CD8-positive, alpha-beta memory T cell (primary cell): ENCODE measurements around the gene VIPR2. TPM values are rescaled to one million over a fixed set of nuclear protein-coding genes. Genes with fewer than 3 reads are reported as not detected.

Experiments used
- CTCF ChIA-PET: fragments of 350-600 bp; sonication (Branson Sonifier 250); formaldehyde crosslinking; loops from one replicate; lab custom pipeline; 2021; ENCODE audit warnings: antibody characterized with exemption; lab: Charles Lee
- POLR2A ChIA-PET: fragments of 350-600 bp; sonication (Branson Sonifier 250); formaldehyde crosslinking; loops from one replicate; lab custom pipeline; 2021; ENCODE audit warnings: antibody characterized with exemption; lab: Charles Lee
- DNase-seq, 5 donors: peaks; one replicate each; pipeline versions ENCODE4 v3.0.0 to v3.0.0-alpha.2; 2020 to 2022; ENCODE audit warnings: mixed read lengths in 1 of 5
- H3K27ac ChIP-seq: one replicate; pipeline ENCODE4 v1.7.0; 2013; ENCODE audit warnings: low read depth, mild to moderate bottlenecking, low read length, moderate library complexity
- H3K27me3 ChIP-seq: 2 replicates; pipeline ENCODE4 v1.7.0; 2013; ENCODE audit warnings: low read length, mild to moderate bottlenecking; ENCODE audit not compliant: insufficient read depth, poor library complexity, severe bottlenecking
- H3K36me3 ChIP-seq: 2 replicates; pipeline ENCODE4 v1.7.0; 2013; ENCODE audit warnings: mild to moderate bottlenecking, low read length, moderate library complexity; ENCODE audit not compliant: insufficient read depth
- H3K4me1 ChIP-seq: 2 replicates; pipeline ENCODE4 v1.7.0; 2013; ENCODE audit warnings: mild to moderate bottlenecking, low read length, moderate library complexity; ENCODE audit not compliant: insufficient read depth
- H3K4me3 ChIP-seq: 2 replicates; pipeline ENCODE4 v1.7.0; 2013; ENCODE audit warnings: mild to moderate bottlenecking, low read length
- H3K9me3 ChIP-seq: 2 replicates; pipeline ENCODE4 v1.7.0; 2013; ENCODE audit warnings: mild to moderate bottlenecking, low read length
- H3K27ac Mint-ChIP-seq, 8 donors: one replicate each; pipeline ENCODE4 v1.8.0; 2020 to 2021; ENCODE audit warnings: mixed read lengths in 8 of 8, mild to moderate bottlenecking in 6 of 8, inconsistent platforms in 3 of 8, moderate library complexity in 3 of 8
- H3K27me3 Mint-ChIP-seq, 2 donors: one replicate each; pipeline ENCODE4 v1.8.0; 2020 to 2021; ENCODE audit warnings: mixed read lengths in 2 of 2, mild to moderate bottlenecking in 1 of 2, moderate library complexity in 1 of 2
- H3K36me3 Mint-ChIP-seq, 3 donors: one replicate each; pipeline ENCODE4 v1.8.0; 2020 to 2021; ENCODE audit warnings: mixed read lengths in 3 of 3, inconsistent platforms in 1 of 3, mild to moderate bottlenecking in 1 of 3
- H3K4me1 Mint-ChIP-seq, 3 donors: one replicate each; pipeline ENCODE4 v1.8.0; 2020 to 2021; ENCODE audit warnings: mixed read lengths in 3 of 3, inconsistent platforms in 1 of 3, mild to moderate bottlenecking in 1 of 3
- H3K4me3 Mint-ChIP-seq, 7 donors: one replicate each; pipeline ENCODE4 v1.8.0; 2020 to 2021; ENCODE audit warnings: mixed read lengths in 7 of 7, mild to moderate bottlenecking in 6 of 7, moderate library complexity in 4 of 7, inconsistent platforms in 2 of 7
- H3K9me3 Mint-ChIP-seq, 5 donors: one replicate each; pipeline ENCODE4 v1.8.0; 2020 to 2022; ENCODE audit warnings: mixed read lengths in 5 of 5, mild to moderate bottlenecking in 3 of 5, moderate library complexity in 2 of 5, inconsistent platforms in 1 of 5
- polyA plus RNA-seq: library from polyadenylated mRNA; unstranded; fragments of 300-500 nt; fragmentation: Illumina TruSeq; gene quantifications from one replicate; pipeline ENCODE4 v1.2.3, GENCODE V29; 2021
- total RNA-seq, 2 experiments: library from RNA; stranded (reverse); gene quantifications; one replicate each; pipeline ENCODE4 v1.2.3, GENCODE V29; 2021

VIPR2 gene
- total and polyA plus RNA-seq, 3 experiments from 2014 or later: 0.15 to 0.61 (median 0.31) TPM

DNA sequence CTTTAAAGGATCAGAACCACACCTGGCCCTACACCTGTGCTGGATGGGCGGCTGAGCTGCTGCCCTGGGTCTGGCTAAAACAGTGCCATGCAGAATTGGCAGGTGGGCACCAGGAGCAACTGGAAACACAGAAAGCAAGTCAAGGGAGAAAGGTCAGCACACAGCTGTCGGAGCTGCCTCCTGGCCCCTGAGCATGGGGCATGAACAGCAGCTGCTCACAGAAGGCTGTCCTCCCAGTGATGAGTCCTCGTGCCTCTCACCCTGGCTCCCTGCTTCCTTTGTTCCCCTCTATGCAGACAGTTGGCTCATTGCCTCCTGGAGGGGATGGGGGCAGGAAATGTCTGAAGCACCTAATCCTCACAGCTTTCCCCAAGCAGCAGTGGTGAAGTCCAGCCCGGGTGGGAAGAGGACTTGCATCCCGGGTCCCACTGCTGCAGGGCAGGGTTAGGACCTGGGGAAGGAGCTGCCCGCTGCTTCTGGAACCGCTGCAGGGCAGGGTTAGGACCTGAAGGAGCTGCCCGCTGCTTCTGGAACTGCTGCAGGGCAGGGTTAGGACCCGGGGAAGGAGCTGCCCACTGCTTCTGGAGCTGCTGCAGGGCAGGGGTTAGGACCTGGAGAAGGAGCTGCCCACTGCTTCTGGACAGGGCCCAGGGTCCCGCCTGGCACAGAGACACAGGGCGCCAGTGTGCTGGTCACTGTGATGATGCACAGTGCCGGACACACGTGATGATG is 37.3 kb downstream of the VIPR2 start:
- DNase-seq: peak in 1 of 5 donors; percentile 31
- Mint-ChIP-seq H3K4me3 (no peak overlapping the region), H3K4me1 (peaks cover 4 to 6% (median 6%) of the 10 kb centered on the region in 3 donors), H3K36me3 (no peaks in the 10 kb centered on the region), H3K9me3 (peaks cover 0 to 4% (median 0%) of the 10 kb centered on the region in 5 donors), H3K27me3 (peaks cover 2 to 34% of the 10 kb centered on the region in 2 donors), H3K27ac (peak overlapping the region in 1 of 8 donors; percentile 73)
- CTCF ChIA-PET: interaction anchor here (1.2 kb wide), 1 partner anchor 8 kb away, joined by 3 read pairs; no protein-coding TSS in a partner anchor
- Histone ChIP-seq H3K9me3 (no peaks in the 10 kb centered on the region), H3K4me1 (no peaks in the 10 kb centered on the region), H3K27ac (no peak overlapping the region), H3K27me3 (no peaks in the 10 kb centered on the region), H3K36me3 (no peaks in the 10 kb centered on the region), H3K4me3 (no peak overlapping the region)
- POLR2A ChIA-PET: no interaction called here

DNA sequence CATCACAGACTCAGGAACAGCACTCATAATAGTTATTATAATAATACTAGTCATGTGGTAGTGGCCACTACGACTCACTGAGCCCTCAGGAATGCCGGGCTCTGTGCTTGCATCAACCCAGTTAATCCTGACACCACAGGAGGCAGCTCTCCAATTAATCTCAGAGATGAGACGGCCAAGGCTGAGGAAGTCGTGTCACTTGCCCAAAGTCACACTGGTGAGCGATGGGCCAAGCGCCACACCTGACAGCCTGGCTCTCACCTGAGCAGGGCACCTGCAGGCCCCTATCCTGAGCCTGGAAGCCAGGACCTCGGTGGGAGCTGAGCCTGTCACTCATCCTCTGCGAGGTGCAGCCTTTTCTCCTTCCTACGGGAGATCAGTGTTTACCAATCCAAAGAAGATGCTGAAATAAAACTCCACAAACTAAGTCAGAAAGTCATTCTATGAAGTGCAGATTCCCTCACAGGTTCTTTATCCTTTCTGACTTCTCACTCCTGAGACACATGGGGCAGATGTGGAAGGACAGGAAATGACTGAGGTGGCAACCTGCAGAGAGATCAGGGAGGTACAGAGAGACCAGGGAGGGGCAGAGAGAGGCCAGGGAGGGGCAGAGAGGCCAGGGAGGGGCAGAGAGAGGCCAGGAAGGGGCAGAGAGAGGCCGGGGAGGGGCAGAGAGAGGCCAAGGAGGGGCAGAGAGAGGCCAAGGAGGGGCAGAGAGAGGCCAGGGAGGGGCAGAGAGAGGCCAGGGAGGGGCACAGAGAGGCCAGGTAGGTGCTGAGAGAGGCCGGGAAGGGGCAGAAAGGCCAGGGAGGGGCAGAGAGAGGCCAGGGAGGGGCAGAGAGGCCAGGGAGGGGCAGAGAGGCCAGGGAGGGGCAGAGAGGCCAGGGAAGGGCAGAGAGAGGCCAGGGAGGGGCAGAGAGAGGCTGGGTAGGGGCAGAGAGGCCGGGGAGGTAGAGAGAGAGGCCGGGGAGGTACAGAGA is 38.5 kb downstream of the VIPR2 start:
- ChIA-PET CTCF (no interaction called here), POLR2A (no interaction called here)
- peak in 1 of 5 donors; percentile 40 for DNase-seq
- Histone ChIP-seq H3K9me3 (no peaks in the 10 kb centered on the region), H3K4me1 (no peaks in the 10 kb centered on the region), H3K4me3 (no peak overlapping the region), H3K36me3 (no peaks in the 10 kb centered on the region), H3K27ac (no peak overlapping the region), H3K27me3 (no peaks in the 10 kb centered on the region)
- Mint-ChIP-seq H3K9me3 (no peaks in the 10 kb centered on the region), H3K27me3 (peaks cover 2 to 28% of the 10 kb centered on the region in 2 donors), H3K4me3 (no peak overlapping the region), H3K4me1 (peaks cover 0 to 2% (median 0%) of the 10 kb centered on the region in 3 donors), H3K36me3 (peaks cover 0 to 5% (median 0%) of the 10 kb centered on the region in 3 donors), H3K27ac (peak overlapping the region in 2 of 8 donors; percentile 47 to 70)

DNA sequence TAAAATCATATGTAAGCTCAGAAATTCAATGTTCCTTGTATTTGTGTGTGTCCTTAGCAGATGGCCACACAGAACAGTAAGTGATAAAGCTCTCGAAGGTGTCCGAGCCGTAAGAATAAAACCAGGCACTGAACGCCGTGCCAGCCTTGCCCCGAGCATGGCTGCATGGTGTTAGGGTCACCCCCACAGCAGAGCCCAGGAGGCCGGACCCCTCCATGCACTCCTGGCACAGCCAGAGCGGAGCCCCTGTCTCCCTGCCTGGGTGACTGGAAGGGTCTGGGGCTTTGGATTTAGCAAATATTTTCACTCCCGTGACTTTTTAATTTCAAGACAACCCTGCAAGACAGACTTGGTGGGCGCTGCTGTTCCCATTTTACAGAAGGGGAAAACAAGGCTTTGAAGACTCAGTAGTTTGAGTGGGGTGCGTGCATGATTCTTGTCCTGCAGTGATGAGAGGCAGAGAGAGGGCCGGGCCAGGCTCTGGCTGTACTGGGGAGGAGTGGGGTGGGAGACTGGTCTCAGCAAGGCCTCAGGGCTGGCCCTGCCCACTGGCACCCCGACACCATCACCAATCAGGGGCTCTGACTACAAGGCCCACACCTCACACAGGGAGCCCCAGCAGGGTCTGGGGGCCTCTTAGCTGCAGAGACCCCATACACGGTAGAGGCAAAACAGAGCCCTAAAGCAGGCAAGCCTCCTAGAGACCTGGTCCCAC is 39.4 kb downstream of the VIPR2 start:
- H3K4me3 Mint-ChIP-seq: no peak overlapping the region
- Histone ChIP-seq H3K27me3 (no peaks in the 10 kb centered on the region), H3K27ac (no peak overlapping the region), H3K9me3 (no peaks in the 10 kb centered on the region), H3K4me3 (no peak overlapping the region), H3K36me3 (no peaks in the 10 kb centered on the region), H3K4me1 (no peaks in the 10 kb centered on the region)
- POLR2A ChIA-PET: no interaction called here
- CTCF ChIA-PET: no interaction called here
- H3K9me3 Mint-ChIP-seq: no peaks in the 10 kb centered on the region
- peaks cover 0 to 5% (median 0%) of the 10 kb centered on the region in 3 donors for H3K36me3 Mint-ChIP-seq
- DNase-seq: peak in 1 of 5 donors; percentile 42
- peaks cover 2 to 22% of the 10 kb centered on the region in 2 donors for H3K27me3 Mint-ChIP-seq
- H3K4me1 Mint-ChIP-seq: peaks cover 0 to 2% (median 0%) of the 10 kb centered on the region in 3 donors
- H3K27ac Mint-ChIP-seq: peak overlapping the region in 2 of 8 donors; percentile 47

DNA sequence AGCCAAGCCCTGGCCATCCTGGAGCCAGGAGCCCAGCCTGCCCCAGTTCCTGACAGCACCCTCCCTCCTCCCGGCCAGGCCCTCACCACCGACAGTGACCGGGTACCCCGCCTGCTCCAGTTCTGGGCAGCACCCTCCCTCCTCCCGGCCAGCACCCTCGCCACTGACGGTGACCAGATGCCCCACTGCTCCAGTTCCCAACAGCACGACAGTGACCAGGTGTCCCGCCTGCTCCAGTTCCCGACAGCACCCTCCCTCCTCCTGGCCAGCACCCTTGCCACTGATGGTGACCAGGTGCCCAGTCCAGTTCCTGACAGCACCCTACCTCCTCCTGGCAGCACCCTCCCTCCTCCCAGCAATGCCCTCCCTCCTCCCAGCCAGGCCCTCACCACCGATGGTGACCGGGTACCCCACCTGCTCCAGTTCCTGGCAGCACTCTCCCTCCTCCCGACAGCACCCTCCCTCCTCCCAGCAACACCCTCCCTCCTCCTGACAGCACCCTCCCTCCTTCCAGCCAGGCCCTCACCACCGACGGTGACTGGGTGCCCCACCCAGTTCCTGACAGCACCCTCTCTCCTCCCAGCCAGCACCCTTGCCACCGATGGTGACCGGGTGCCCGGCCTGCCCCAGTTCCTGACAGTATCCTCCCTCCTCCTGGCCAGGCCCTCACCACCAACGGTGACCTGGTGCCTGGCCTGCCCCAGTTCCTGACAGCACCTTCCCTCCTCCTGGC is 40.3 kb downstream of the VIPR2 start:
- Mint-ChIP-seq H3K9me3 (no peaks in the 10 kb centered on the region), H3K36me3 (peaks cover 0 to 5% (median 0%) of the 10 kb centered on the region in 3 donors), H3K4me3 (no peak overlapping the region), H3K27me3 (peaks cover 2 to 18% of the 10 kb centered on the region in 2 donors), H3K27ac (no peak overlapping the region), H3K4me1 (peaks cover 0 to 2% (median 0%) of the 10 kb centered on the region in 3 donors)
- CTCF ChIA-PET: no interaction called here
- Histone ChIP-seq H3K27ac (no peak overlapping the region), H3K9me3 (no peaks in the 10 kb centered on the region), H3K4me1 (no peaks in the 10 kb centered on the region), H3K4me3 (no peak overlapping the region), H3K27me3 (no peaks in the 10 kb centered on the region), H3K36me3 (no peaks in the 10 kb centered on the region)
- DNase-seq: peak in 1 of 5 donors; percentile 40
- POLR2A ChIA-PET: no interaction called here

DNA sequence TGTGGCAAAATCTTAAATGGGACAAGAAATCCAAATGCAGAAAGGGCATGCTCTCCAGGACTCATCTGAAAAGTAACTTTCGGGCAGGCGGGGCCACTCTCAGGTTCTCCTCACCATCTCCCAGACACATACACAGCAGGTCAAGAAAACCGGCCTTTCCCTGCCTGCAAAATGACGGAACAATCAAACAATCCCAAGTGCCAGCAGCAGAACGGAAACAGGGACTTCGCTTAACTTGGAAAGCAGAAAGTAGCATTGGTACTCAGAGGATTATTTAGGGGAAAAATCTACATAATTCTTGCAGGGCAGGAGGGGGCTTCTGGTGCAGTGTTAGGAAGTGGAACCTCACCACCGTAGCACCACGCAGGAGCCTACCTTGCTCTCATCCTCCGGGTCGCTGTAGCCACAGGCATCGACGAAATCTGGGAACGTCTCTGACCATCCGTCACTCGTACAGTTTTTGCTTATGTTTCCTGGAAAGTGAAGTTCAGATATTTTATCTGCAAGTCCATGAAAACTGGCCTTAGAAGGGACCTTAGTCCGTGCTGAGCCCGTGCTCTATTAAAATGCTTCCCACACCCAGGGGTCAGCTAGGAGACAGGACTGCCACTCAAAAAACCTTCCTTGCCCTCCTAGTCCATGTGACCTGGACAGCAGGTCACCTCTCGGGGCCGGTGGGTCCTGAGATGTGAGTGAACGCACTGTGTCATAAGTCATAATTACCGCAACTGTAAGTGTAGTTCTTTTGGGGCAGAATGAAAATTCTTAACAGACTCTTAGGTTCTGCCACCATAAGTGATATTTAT is 41.1 kb downstream of the VIPR2 start:
- no peaks in the 10 kb centered on the region for H3K36me3 ChIP-seq
- no peaks in the 10 kb centered on the region for H3K9me3 ChIP-seq
- Mint-ChIP-seq H3K27me3 (peaks cover 2 to 13% of the 10 kb centered on the region in 2 donors), H3K36me3 (peaks cover 0 to 5% (median 0%) of the 10 kb centered on the region in 3 donors), H3K4me1 (peaks cover 0 to 2% (median 0%) of the 10 kb centered on the region in 3 donors), H3K27ac (no peak overlapping the region), H3K4me3 (no peak overlapping the region), H3K9me3 (no peaks in the 10 kb centered on the region)
- no peaks in the 10 kb centered on the region for H3K4me1 ChIP-seq
- ChIA-PET CTCF (no interaction called here), POLR2A (no interaction called here)
- H3K27me3 ChIP-seq: no peaks in the 10 kb centered on the region
- no peak overlapping the region for H3K4me3 ChIP-seq
- peak in 1 of 5 donors; percentile 12 for DNase-seq
- H3K27ac ChIP-seq: no peak overlapping the region

DNA sequence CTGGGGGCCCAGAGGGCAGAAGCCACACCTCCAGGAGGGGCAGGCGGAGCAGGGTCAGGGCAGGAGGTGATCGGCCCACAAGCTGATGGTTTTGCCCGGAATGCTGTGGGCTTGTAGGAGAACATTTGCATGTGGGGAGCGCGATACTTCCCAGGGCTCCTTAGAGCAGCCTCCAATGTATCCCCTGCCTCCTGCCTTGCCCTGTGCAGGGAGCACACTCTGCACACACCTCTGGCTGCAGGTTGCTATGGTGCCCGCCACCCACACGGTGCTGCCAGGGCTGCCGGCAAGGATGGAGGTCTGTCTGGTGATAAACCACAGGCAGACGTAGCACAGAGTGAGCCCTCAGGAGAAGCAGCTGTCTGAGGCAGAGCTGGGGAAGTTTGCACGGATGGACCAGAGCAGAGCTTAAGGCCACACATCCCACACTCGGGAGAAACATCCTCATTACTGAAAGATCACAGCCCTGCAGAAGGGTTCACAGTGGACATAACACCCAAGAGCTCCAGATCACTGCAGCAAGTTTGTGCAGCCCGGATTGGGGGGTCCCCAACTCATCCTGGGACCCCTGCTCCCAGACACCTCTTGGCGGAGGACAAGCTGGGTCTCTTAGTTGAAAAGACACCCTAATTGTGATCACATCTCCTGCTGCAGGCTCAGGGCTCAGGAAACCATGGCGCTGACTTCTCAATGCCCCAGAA is 41.8 kb downstream of the VIPR2 start:
- ChIA-PET CTCF (no interaction called here), POLR2A (no interaction called here)
- H3K27me3 Mint-ChIP-seq: peaks cover 2 to 9% of the 10 kb centered on the region in 2 donors
- no peaks in the 10 kb centered on the region for H3K9me3 ChIP-seq
- no peak for DNase-seq
- no peaks in the 10 kb centered on the region for H3K4me1 ChIP-seq
- no peak overlapping the region for H3K27ac ChIP-seq
- H3K27me3 ChIP-seq: no peaks in the 10 kb centered on the region
- H3K4me1 Mint-ChIP-seq: peaks cover 0 to 2% (median 0%) of the 10 kb centered on the region in 3 donors
- H3K36me3 Mint-ChIP-seq: peaks cover 0 to 5% (median 0%) of the 10 kb centered on the region in 3 donors
- no peak overlapping the region for H3K4me3 ChIP-seq
- H3K4me3 Mint-ChIP-seq: no peak overlapping the region
- no peaks in the 10 kb centered on the region for H3K9me3 Mint-ChIP-seq
- peak overlapping the region in 1 of 8 donors; percentile 27 for H3K27ac Mint-ChIP-seq
- H3K36me3 ChIP-seq: no peaks in the 10 kb centered on the region
